Stimulated activated naive CD8-positive, alpha-beta T cell treated with anti-CD3 and anti-CD28 coated beads, Interleukin-15, Interleukin-2, amounts not matched to agents 100 ng/mL and 50 ng/mL, for 24 hours (primary cell): ENCODE results near the gene POU2F3.

ENCODE experiments used
- H3K27ac Mint-ChIP-seq: one replicate; pipeline ENCODE4 v1.8.0; 2021; ENCODE audit warnings: mild to moderate bottlenecking, mixed read lengths
- H3K27me3 Mint-ChIP-seq: one replicate; pipeline ENCODE4 v1.8.0; 2021; ENCODE audit warnings: mixed read lengths
- H3K36me3 Mint-ChIP-seq: one replicate; pipeline ENCODE4 v1.8.0; 2021; ENCODE audit warnings: low read depth, mixed read lengths
- H3K4me1 Mint-ChIP-seq: one replicate; pipeline ENCODE4 v1.8.0; 2021; ENCODE audit warnings: low read depth, mixed read lengths
- H3K4me3 Mint-ChIP-seq: one replicate; pipeline ENCODE4 v1.8.0; 2021; ENCODE audit warnings: mild to moderate bottlenecking, mixed read lengths
- H3K9me3 Mint-ChIP-seq: one replicate; pipeline ENCODE4 v1.8.0; 2021; ENCODE audit warnings: mixed read lengths

POU2F3 gene

DNA sequence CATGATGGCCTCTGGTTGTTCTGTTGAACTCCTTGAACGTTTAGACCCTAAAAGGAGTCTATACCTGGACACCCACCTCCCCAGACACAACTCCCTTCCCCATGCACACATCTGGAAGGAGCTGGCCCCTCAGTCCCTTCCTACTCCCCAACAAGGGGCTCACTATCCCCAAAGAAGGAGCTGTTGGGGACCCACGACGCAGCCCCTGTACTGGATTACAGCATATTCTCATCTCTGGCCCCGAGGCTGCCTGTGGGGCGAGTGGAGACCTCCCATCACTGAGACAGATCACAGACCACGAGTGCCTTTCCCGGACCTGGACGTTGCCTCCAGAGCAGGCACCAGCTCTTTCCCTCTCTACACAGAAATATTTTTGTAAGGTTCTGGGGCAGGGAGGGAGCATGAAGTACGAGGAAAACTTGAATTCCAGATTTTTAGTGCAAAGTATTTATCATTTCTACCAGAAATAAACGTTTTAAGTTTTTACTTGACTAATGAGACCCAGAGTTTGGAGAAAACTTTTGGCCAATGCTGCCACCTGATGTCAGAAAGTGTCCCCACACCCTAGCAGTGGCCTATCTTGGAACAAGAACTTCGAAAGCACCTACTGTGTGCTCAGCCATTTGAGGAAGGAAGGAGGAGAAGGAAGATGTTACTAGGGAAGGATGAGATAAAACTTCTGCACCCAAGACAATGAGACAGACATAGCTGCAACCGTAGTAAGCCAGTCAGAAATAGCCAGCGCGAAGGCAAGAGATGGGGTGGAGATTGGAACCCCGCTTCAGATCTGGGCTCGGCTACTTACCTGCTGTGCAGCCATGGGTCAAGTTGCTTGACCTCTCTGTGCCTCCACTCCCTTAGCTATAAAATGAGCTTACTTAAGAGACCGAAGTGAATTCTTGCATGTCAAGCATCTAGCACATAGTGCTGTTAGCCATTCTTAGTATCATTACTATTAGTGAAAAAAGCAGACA lies 10.2 kb upstream of the POU2F3 start:
- H3K27me3 Mint-ChIP-seq: peaks cover 8% of the 10 kb centered on the region
- no peak overlapping the region for H3K4me3 Mint-ChIP-seq
- H3K9me3 Mint-ChIP-seq: no peaks in the 10 kb centered on the region
- H3K36me3 Mint-ChIP-seq: no peaks in the 10 kb centered on the region
- H3K27ac Mint-ChIP-seq: no peak overlapping the region
- peaks cover 10% of the 10 kb centered on the region for H3K4me1 Mint-ChIP-seq

DNA sequence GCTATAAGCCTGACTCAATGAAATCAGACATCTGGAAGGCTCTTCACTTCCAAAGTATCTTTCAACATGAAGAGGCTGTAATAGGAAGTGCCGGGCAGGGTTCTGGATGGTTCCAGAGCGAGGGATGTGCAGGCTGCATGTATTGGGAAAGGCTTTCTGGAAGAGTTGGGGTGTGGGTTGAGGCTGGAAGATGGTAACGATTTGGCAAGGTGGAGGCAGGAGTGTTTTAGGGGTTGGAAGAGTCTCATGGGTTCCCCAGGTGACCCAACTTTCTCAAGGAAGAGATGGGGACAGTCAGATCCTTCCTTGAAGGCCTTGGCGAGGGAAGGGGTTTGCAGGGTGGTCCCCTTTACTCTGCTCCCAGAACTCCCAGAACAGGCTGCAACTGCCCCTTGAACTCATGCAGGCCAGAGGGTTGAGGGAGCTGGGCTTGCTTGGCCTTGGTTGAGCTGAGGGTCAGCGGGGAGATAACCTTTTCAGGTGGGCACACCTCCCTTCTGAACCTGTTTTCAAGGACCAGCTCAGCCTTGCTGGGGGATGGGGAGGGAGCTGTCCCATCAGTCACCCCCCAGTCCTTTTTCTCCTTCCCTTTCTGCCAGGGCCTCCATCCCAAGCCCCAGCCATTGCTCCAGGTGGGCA lies 9.4 kb upstream of the POU2F3 start:
- no peaks in the 10 kb centered on the region for H3K9me3 Mint-ChIP-seq
- H3K36me3 Mint-ChIP-seq: no peaks in the 10 kb centered on the region
- no peak overlapping the region for H3K27ac Mint-ChIP-seq
- peaks cover 2% of the 10 kb centered on the region for H3K4me1 Mint-ChIP-seq
- H3K27me3 Mint-ChIP-seq: peaks cover 12% of the 10 kb centered on the region
- no peak overlapping the region for H3K4me3 Mint-ChIP-seq

DNA sequence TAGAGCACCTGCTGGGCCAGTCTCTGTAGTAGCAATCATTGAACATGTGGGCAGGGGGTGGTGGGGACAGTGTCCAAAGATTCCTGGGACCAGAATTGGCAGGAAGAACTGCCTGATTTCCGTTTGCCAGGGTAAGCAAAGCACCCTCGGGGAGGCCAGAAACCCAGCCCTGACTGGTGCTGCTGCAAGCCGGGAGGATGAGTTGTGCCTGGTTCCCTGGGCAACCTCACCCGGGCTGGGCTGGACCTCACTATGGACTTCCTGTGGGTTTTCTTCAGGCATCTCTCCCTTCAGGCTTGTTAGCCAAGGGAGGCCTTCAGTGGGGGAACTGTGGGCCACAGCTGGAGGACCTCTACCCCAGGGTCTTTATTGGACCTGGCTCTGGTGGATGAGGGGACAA lies 8.0 kb upstream of the POU2F3 start:
- H3K4me1 Mint-ChIP-seq: no peaks in the 10 kb centered on the region
- H3K4me3 Mint-ChIP-seq: no peak overlapping the region
- H3K36me3 Mint-ChIP-seq: no peaks in the 10 kb centered on the region
- H3K27me3 Mint-ChIP-seq: peaks cover 16% of the 10 kb centered on the region
- no peak overlapping the region for H3K27ac Mint-ChIP-seq
- H3K9me3 Mint-ChIP-seq: no peaks in the 10 kb centered on the region

DNA sequence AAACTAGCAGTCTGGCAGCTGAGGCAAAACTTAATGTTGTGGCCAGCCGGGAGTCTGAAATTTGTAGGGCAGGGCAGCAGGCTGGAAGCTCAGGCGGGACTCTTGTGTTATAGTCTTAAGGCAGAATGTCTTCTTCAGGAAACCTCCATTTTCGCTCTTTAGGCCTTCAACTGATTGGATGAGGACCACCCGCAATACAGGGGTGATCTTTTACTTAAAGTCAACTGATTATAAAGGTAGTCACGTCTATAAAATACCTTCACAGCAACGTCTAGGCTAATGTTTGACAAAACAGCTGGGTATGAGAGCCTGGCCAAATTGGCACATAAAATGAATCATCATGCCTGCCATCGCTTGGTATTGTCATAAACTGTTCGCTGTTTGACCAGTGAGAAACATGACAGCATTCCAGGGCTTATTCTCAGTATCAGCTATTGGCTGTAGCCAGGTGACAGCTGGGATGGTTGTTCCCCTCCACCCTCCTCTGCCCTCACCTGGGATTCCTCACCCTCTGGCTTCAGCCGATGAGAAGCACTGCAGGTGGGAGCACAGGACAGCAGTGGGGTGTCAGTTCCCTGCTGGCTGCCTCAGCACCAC lies 6.6 kb upstream of the POU2F3 start:
- Mint-ChIP-seq H3K27me3 (peaks cover 30% of the 10 kb centered on the region), H3K4me1 (no peaks in the 10 kb centered on the region)

DNA sequence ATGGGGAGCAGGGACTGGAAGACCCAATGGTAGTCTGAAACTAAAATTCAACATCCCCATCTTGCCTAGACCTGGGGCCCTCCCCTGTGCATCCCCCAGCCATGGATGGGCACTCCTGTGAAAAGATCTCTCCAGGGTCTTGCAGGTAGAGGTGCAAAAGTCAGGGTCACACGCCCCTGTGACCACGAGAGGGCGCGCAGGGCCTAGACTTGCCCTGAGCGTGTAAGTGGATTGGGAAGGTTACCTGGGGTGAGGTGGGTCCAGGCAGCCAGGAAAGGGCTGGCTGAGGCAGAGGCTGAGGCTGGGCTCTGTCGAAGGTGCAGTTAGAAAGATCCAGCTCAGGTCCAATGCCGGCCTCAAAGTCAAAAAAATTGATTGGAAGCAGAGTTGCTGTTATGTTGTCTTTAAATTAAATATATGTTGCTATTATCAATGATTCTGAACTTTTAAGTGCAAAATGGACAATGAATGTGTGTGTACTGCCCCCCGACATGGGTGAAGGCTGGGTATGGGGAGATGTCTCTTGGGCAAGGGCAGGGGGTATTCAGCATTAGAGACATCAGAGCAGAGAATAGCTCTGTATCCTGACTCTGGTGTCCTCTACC lies 4.8 kb upstream of the POU2F3 start:
- peaks cover 41% of the 10 kb centered on the region for H3K27me3 Mint-ChIP-seq
- no peak overlapping the region for H3K27ac Mint-ChIP-seq
- no peaks in the 10 kb centered on the region for H3K4me1 Mint-ChIP-seq
- H3K4me3 Mint-ChIP-seq: no peak overlapping the region
- H3K9me3 Mint-ChIP-seq: no peaks in the 10 kb centered on the region
- H3K36me3 Mint-ChIP-seq: no peaks in the 10 kb centered on the region

More for the DNA sequence above, 6.6 kb upstream of the POU2F3 start:
- no peaks in the 10 kb centered on the region for H3K36me3 Mint-ChIP-seq
- H3K4me3 Mint-ChIP-seq: no peak overlapping the region
- no peak overlapping the region for H3K27ac Mint-ChIP-seq
- H3K9me3 Mint-ChIP-seq: no peaks in the 10 kb centered on the region

DNA sequence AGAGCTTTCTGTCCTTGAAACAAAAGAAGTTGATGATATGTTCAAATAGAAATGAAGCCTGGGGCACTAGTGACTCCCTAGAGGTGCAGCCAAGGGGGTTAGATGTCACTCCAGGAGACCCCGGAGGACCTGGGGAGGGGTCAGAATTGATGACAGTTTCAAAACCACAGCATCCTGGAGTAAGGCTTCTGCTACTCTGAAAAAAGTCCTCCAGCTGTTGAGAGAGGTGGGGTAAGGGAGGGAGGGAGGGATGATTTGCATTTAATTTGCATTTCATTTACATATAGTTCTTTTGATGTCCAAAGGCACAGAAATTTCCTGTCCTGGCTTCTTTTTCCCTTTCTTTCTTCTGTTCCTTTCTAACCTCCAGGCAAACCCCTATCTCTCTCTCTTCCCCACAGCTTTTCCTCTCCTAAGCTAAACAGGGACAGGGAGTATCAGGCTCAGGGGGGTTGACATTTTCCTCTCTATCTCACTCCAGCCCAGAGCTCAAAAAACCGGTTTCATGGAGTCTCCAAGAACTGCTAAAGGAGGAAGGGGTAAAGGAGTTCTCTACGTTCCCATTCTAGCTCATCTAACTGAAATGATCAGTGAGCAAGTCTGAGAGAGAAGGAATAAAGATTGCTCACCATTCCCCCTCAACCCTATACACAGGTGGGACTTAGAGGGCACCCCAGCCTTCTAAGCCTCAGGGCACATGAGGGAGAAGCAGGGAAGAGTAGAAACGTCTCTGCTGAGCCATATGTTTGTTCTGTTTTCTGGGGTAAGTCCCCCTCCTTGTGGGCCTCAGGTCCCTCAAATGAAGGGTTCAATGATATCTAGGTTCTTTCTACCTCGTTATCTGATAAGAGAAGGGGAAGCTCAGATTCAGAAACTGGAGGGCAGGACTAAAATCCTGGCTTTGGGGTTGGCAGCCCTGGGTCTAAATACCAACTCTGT lies 3.5 kb upstream of the POU2F3 start:
- no peaks in the 10 kb centered on the region for H3K9me3 Mint-ChIP-seq
- no peak overlapping the region for H3K4me3 Mint-ChIP-seq
- no peaks in the 10 kb centered on the region for H3K4me1 Mint-ChIP-seq
- no peak overlapping the region for H3K27ac Mint-ChIP-seq
- no peaks in the 10 kb centered on the region for H3K36me3 Mint-ChIP-seq
- H3K27me3 Mint-ChIP-seq: peaks cover 54% of the 10 kb centered on the region

DNA sequence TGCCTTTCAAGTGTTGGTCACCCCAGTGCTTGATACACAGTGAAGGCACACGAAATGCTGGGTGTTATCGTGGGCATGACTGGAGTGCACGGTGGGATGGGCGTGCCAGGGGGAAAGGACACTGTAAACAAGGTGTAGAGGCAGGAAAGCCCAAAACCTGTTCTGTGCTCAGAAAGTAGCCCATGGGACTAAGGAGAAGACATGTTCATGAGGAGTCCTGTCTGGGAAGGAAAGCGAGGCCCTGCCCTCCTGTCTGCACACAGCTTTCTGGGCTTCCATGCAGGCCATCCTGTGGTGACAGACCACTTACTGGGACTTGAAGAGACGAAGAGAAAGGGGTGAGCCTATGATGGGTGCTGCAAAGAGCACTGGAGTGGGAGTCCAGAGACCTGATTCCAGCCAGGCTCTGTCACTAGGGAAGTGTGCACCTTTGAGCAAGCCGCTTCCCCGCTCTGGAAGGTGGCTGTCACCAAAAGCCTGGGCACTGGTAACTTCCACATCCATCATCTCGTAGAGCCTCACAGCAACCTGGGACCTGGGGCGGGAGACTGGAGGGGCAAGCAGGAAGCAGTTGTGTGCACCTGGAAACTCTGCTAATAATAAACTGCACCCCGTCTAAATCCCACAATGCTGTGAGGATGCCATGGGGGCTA lies 846 bp upstream of the POU2F3 start:
- no peaks in the 10 kb centered on the region for H3K36me3 Mint-ChIP-seq
- H3K27ac Mint-ChIP-seq: no peak overlapping the region
- peaks cover 75% of the 10 kb centered on the region for H3K27me3 Mint-ChIP-seq
- no peak overlapping the region for H3K4me3 Mint-ChIP-seq
- no peaks in the 10 kb centered on the region for H3K9me3 Mint-ChIP-seq
- H3K4me1 Mint-ChIP-seq: no peaks in the 10 kb centered on the region

DNA sequence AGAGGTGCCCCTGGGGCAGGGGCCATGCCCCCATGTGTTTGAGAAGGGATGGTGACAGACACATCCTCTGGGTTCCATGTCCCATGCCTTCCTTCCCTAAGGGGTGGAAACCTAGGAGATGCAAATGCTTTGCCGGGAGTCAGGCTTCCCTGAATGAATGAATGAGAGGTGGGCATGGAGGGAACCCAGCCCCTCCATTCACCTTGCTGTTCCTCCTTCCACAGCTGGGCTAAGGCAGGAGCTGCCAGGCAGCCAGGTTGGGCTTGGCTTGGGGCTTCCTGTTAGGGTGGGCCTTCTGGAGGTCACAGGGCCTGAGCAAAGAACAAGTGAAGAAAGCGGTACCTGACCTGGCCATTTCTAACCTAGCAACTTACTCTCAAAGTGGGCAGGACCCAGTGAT lies 926 bp downstream of the POU2F3 start:
- Mint-ChIP-seq H3K27me3 (peaks cover 80% of the 10 kb centered on the region), H3K4me3 (no peak overlapping the region), H3K4me1 (peaks cover 6% of the 10 kb centered on the region), H3K9me3 (no peaks in the 10 kb centered on the region), H3K36me3 (no peaks in the 10 kb centered on the region), H3K27ac (no peak overlapping the region)

DNA sequence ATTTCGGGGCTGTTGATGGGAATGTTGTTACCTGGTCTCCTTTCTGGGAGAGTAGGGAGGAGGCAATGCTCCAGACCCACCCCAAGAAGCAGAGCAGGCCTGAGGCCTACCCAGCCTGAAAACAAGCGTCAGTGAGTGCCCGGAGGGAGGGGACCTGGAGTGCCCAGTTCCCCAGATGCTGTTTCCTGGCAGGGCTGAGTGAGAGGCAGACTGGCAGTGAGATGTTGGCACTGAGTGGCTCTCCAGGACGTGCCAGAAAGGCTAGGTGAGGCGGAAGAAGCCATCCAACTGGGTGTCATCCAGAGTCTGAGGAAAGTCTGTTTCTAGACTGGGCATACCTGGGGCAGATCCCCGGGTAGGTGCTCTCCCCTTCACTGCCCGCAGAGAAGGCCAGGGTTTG lies 1.3 kb downstream of the POU2F3 start:
- no peaks in the 10 kb centered on the region for H3K36me3 Mint-ChIP-seq
- no peaks in the 10 kb centered on the region for H3K9me3 Mint-ChIP-seq
- no peak overlapping the region for H3K4me3 Mint-ChIP-seq
- peaks cover 6% of the 10 kb centered on the region for H3K4me1 Mint-ChIP-seq
- H3K27me3 Mint-ChIP-seq: peaks cover 82% of the 10 kb centered on the region
- no peak overlapping the region for H3K27ac Mint-ChIP-seq

DNA sequence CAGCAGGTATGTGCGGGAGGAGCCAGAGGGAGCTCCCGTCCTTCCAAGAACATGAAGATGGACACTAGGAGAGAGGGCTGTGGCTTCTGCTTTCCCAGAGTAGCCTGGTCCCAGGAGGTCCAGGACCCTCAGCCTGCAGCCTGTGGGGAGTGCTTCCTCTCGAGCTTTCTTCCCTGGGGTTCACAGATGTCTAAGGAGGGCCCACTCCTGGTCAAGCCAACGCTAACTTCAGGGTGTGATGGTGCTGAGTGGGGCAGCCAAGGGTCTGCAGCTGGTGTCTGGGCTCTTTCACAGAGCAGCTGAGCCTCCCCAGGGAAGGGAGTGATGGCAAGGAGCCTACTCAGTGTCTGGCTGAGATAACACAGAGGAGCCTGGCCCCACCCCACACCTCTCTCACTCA lies 3.3 kb downstream of the POU2F3 start:
- Mint-ChIP-seq H3K36me3 (no peaks in the 10 kb centered on the region), H3K4me1 (peaks cover 19% of the 10 kb centered on the region), H3K4me3 (no peak overlapping the region), H3K27ac (no peak overlapping the region), H3K9me3 (no peaks in the 10 kb centered on the region), H3K27me3 (peaks cover 84% of the 10 kb centered on the region)

DNA sequence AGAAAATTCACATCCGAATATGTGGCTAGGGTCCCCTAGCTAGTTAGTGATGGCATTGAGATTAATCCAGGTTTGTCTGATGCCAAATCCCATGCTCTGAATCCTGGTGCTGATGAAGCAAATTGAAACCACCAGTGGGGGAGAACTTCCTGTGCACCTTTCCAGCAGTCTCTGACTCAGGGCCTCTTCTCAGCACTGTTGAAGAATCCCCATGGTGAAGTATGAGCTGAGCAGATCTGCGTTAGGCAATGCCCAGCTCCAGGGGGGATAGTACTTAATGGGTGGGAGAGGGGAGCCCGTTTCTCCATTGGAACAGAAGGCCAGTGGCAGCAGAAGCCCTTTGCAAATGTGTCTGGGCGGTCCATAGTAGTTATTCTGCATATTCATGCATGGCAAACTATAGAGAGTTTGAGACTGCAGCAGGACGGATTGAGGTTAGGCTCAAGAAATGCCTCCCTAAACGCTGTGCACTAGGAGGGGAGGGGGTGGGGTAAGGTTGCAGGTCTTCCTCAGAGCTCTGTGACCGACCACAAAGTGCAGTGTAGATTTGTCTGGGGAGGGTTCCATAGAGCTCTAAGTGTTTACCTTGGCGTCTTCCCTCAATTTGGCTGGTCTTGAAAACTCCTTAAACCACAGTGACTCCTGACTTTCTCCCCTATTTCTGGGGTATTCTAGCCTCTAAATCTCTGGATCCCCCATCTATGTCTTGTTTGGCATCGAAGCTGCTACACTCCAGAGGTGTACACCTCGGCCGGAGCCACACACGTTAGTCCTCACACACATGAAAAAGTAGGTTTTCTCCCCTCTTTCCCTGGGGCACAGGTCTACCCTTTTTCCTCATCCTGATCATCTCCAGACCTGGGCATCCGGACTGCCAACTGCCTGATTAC lies 4.8 kb downstream of the POU2F3 start:
- Mint-ChIP-seq H3K9me3 (no peaks in the 10 kb centered on the region), H3K36me3 (no peaks in the 10 kb centered on the region), H3K27ac (no peak overlapping the region), H3K4me1 (peaks cover 34% of the 10 kb centered on the region), H3K27me3 (peaks cover 77% of the 10 kb centered on the region), H3K4me3 (no peak overlapping the region)

DNA sequence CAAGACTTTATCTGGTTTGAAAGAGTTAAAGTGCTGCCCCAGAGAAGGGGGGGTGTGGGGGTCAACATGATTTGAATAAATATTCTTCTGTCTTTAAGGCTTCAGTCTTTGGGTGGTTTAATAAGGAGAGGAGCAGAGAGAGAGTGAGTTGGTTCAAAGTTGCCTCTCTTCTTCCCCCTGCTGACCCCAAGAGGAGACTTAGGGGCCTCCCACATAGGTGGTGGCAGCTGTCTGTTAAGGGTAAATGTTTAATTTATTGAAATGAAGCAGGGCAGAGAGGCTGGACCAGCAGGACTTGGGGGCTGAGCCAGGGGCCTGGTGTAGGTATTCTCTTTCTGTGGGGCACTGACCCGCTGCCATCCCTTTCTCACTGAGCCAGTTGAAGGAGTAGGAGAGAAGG lies 5.5 kb downstream of the POU2F3 start:
- H3K36me3 Mint-ChIP-seq: no peaks in the 10 kb centered on the region
- no peak overlapping the region for H3K4me3 Mint-ChIP-seq
- no peaks in the 10 kb centered on the region for H3K9me3 Mint-ChIP-seq
- no peak overlapping the region for H3K27ac Mint-ChIP-seq
- H3K27me3 Mint-ChIP-seq: peaks cover 81% of the 10 kb centered on the region
- H3K4me1 Mint-ChIP-seq: peaks cover 40% of the 10 kb centered on the region
